C4-2B (cell line): ENCODE data around the gene C1S.
"Not testable (repeated sequence)": the region's sequence is repeated elsewhere in the genome, so short reads cannot be mapped to it uniquely, and the experiment has no call there.

Source experiments
- H3K27ac ChIP-seq: fragments of 450-650 bp; 2 replicates; pipeline ENCODE4 v1.5.1; 2017
- ZFX ChIP-seq: fragments of 450-650 bp; IDR thresholded peaks from 2 replicates; pipeline ENCODE4 v1.6.1; 2017
- TF ChIP-seq, protein P1 (sequence below): fragments of 450-650 bp; conservative IDR thresholded peaks from 2 replicates; pipeline ENCODE4 v1.5.1; 2017; ENCODE audit warnings: mild to moderate bottlenecking

C1S gene

DNA sequence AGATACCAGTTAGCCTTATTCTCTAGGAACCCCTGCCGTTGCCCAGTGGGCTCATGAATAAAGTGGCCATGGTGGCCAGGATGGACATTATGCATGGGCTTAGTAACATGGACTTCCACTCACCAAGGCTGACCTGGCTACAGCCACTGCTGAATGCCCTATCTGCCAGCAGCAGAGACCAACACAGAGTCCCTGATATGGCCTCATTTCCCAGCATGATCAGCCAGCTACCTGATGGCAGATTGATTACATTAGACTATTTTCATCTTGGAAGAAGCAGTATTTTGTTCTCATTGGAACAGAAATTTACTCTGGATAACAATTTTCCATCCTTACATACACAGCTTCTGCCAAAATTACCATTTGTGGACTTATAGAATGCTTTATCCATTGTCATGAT, 26.1 kb upstream of the C1S start:
- TF ChIP-seq, protein P1, sequence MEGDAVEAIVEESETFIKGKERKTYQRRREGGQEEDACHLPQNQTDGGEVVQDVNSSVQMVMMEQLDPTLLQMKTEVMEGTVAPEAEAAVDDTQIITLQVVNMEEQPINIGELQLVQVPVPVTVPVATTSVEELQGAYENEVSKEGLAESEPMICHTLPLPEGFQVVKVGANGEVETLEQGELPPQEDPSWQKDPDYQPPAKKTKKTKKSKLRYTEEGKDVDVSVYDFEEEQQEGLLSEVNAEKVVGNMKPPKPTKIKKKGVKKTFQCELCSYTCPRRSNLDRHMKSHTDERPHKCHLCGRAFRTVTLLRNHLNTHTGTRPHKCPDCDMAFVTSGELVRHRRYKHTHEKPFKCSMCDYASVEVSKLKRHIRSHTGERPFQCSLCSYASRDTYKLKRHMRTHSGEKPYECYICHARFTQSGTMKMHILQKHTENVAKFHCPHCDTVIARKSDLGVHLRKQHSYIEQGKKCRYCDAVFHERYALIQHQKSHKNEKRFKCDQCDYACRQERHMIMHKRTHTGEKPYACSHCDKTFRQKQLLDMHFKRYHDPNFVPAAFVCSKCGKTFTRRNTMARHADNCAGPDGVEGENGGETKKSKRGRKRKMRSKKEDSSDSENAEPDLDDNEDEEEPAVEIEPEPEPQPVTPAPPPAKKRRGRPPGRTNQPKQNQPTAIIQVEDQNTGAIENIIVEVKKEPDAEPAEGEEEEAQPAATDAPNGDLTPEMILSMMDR = no peak
- no peak for TF ChIP-seq ZFX
- no peak overlapping the region for H3K27ac ChIP-seq

DNA sequence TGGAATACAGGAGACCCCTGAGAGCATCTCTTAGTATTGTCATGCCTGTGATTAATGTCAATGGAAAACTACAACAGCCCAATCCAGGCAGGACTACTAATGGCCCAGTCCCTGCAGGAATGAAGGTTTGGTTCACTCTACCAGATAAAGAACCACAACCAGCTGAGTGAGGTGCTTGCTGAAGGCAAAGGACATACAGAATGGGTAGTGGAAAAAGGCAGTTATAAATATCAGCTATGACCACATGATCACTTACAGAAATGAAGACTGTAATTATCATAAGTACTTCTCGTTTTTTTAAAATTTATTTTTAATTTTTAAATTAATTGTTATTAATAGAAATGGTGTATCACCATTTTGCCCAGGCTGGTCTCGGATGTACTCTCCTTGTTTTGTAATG, 25.1 kb upstream of the C1S start:
- no peak overlapping the region for H3K27ac ChIP-seq
- TF ChIP-seq ZFX = no peak
- TF ChIP-seq, protein P1 = no peak

DNA sequence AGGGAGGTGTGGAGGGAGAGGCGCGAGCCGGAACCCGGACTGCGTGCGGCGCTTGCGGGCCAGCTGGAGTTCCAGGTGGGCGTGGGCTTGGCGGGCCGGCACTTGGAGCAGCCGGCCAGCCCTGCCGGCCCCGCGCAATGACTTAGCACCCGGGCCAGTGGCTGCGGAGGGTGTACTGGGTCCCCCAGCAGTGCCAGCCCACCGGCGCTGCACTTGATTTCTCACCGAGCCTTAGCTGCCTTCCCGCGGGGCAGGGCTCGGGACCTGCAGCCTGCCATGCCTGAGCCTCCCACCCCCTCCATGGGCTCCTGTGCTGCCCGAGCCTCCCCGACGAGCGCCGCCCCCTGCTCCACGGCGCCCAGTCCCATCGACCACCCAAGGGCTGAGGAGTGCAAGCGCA, 23.1 kb upstream of the C1S start:
- H3K27ac ChIP-seq = not testable (repeated sequence)

DNA sequence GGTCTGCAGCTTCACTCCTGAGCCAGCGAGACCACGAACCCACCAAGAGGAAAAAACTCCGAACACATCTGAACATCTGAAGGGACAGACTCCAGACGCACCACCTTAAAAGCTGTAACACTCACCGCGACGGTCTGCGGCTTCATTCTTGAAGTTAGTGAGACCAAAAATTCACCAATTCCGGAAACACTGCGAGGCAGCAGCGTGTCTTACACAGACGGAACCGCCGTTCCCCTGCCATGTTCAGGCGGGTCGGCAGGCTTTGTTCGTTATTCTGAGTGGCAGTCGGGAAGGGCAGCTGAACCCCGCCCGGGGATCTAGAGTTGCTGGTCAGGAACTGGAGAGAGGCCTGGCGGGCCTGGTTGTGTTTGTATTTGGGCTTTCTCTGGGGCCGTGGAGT, 21.9 kb upstream of the C1S start:
- TF ChIP-seq ZFX = no peak
- TF ChIP-seq, protein P1 = no peak
- H3K27ac ChIP-seq = no peak overlapping the region

DNA sequence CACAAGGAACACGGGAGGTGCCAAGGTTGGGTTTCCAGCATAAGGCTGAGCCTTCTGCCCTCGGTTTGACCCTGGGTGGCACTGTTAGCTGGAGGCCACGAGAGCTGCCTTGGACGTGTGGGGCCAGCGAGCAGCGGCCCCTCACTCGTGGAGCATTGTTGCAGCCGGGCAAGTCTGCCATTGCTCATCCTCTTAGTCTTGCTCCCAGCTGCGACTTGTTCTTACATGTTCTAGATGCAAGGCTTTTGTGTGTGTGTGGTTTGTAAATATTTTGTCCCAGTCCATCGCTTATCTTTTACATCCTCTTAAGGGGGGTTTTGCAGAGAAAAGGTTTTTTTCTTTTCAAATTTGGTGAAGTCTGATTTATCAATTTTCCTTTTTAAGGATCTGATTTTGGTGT, 21.1 kb upstream of the C1S start:
- TF ChIP-seq, protein P1 = no peak
- no peak for TF ChIP-seq ZFX
- no peak overlapping the region for H3K27ac ChIP-seq

DNA sequence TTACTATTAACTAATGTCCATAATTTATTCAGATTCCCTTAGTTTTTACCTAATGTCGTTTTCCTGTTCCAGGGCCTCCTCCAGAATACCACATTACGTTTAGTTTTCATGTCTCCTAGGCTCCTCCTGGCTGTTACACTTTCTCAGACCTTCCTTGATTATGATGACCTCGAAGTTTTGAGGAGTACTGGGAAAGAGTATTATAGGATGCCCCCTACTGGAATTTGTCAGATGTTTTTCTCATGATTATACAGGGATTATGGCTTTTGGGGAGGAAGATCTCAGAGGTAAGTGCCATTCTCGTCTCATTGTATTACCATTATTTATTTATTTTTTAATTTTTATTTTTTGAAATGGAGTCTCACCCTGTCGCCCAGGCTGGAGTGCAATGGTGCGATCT, 17.7 kb upstream of the C1S start:
- H3K27ac ChIP-seq = no peak overlapping the region
- no peak for TF ChIP-seq ZFX
- TF ChIP-seq, protein P1 = peak; percentile 69

DNA sequence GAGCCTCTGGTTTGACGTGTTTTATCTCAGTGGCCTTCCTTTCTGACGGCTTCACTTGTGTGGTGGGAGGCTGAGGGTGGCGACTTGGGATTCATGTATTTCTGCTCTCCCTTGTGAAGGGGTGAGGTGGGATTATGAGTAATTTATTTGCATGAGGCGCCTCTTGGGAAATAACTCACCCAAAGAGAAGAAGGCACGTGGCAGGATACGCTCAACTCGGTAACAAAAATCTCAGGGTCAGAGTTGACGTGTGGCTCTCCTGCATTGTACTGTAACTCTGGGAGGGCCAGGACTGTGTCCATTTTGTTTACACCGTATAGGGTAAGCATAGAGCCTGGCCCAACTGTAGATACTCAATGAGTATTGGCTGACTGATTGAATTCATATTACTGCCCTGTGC, 14.6 kb upstream of the C1S start:
- no peak overlapping the region for H3K27ac ChIP-seq
- no peak for TF ChIP-seq ZFX
- TF ChIP-seq, protein P1 = no peak

DNA sequence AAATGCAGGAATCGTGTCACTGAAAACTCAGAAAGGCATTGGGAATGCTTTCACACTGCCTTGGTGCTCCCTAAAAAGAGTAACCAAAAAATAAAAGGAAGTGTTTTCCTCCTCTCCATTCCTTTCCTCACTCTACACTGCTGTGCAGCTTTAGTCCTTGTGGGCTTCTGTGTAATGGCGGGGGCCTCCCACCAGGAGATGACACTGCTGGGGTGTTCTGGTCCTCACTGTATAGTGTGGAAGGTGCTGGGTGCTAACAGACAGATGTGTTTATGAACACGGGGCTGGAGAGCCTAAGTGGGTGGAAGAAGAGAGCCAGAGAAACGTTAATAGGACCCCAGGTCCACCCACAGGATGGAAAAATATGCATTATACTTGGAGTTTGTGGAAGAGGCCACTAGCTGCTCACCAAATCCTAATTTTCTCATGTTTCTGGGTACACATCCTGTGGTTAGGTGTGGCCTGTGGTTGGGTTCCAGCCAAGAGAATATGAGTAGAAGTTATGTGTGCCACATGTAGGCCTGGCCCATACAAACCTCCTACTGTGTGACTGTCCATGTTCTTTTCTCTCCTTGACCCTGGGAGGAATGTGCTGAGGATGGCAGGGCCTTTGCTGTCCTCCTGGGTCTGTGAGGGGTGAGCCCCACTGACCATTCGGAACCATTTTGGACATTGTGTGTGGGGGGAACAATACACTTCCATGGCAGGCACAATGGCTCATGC, 14.0 kb upstream of the C1S start:
- TF ChIP-seq, protein P1 = no peak
- no peak for TF ChIP-seq ZFX
- H3K27ac ChIP-seq = no peak overlapping the region
